Measurements from ENCODE around the gene SH2D6. TPM values are rescaled to one million over a fixed set of nuclear protein-coding genes. Genes with fewer than 3 reads are reported as not detected.

SH2D6 gene
- total RNA-seq: 1 to 10 TPM in 1 of 2 donors, under 1 TPM in 1; 0.33 to 1.4 TPM

DNA sequence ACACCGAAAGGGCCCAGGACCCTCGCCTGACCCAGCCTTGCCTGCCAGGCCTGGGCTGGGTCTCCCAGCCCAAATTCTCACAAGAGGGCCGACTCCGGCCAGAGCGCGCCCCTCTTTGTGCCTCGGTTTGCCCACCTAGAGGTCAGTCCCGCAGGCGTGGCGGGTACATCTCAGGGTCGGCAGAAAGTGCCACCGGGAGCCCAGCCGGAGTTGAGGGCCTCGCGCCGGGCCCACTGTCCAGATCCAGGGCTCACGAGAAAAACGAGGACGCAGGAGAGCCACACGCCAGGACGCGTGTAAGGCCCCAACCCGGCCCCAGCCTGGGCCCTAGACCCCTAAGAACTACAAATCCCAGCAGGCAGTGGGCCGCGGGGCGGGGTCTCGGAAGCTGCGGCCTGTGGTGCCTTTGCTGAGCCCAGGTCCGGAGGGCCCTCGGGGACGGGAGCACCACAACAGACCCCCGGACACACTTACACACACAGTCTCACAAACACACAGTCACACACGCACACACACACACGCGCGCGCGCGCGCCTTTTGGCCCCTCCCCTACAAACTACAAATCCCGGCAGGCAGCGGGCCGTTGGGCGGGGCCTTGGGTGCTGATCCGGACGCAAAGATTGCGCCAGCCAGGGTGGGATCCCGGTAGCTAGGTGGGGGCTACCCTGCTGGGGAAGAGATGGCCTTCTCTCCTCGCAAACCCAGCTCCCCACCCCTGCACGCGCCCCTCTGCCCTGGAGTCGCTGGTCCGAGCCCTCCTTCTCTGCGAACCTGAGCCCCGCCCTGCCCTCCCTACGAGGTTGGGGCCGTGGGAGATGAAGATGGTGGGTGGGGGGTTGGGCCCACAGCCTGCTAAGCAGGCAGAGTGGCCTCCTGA is at the start of gene SH2D6:
SH2D6 (plus strand) TSS at position 583 of the 877 bp plus-strand sequence. CDS start 10,752 bp downstream, outside the sequence.

GRCh38 chr2:85409845-85410583 is 8.5 kb upstream of the SH2D6 start, which contains the start of gene CAPG:
Gene CAPG (minus strand): TSS chr2:85410366. CDS start chr2:85402145, 8,221 bp downstream.

Small RNA genes within 50 kb of the gene (small RNA-seq; reads per million reads assigned to genes)
- gene AC062037.2 (0 reads per million in 2 donors), gene RF00019 (0 reads per million in 2 donors), gene RN7SL251P (0 to 0.52 reads per million in 2 donors)

Other genes starting within 250 kb of the SH2D6 start
- gene TGOLN2, start 90.7 kb upstream of the SH2D6 start, total RNA-seq: 10 to 100 TPM; 69.5 to 84.6 TPM
- 100 to 1,000 TPM; 126 to 130 TPM for gene RETSAT, start 64.2 kb upstream of the SH2D6 start, total RNA-seq
- 10 to 100 TPM; 21.3 to 22.0 TPM for gene ELMOD3, start 63.9 kb upstream of the SH2D6 start, total RNA-seq
- 10 to 100 TPM; 16.2 to 37.0 TPM for gene CAPG, start 8.3 kb upstream of the SH2D6 start, total RNA-seq
- 100 to 1,000 TPM in 1 of 2 donors, 10 to 100 TPM in 1; 74.7 to 258 TPM for gene MAT2A, start 120.5 kb downstream of the SH2D6 start, total RNA-seq
- gene GGCX, start 142.8 kb downstream of the SH2D6 start, total RNA-seq: 10 to 100 TPM; 29.9 to 47.0 TPM
- 10 to 100 TPM; 12.0 to 27.6 TPM for gene VAMP8, start 158.9 kb downstream of the SH2D6 start, total RNA-seq
- 10 to 100 TPM; 10.7 to 11.0 TPM for gene VAMP5, start 165.7 kb downstream of the SH2D6 start, total RNA-seq
- gene RNF181, start 177.0 kb downstream of the SH2D6 start, total RNA-seq: 100 to 1,000 TPM; 151 to 162 TPM
- gene TMEM150A, start 184.0 kb downstream of the SH2D6 start, total RNA-seq: 1 to 10 TPM; 8.0 to 8.9 TPM
- 10 to 100 TPM; 13.3 to 16.9 TPM for gene C2orf68, start 193.4 kb downstream of the SH2D6 start, total RNA-seq
- gene USP39, start 197.5 kb downstream of the SH2D6 start, total RNA-seq: 10 to 100 TPM; 41.0 to 60.9 TPM
- gene SFTPB, start 249.5 kb downstream of the SH2D6 start, total RNA-seq: not detected

All from melanocyte of skin (primary cell).